Stimulated activated CD4-positive, alpha-beta T cell treated with anti-CD3 and anti-CD28 coated beads, Interleukin-15, amount 100 ng/mL, for 1 hour (primary cell): ENCODE results near the gene MAST3.
A peak's percentile ranks its signal among the peaks of the same experiment; 100 is the strongest.
"Not testable (repeated sequence)": the region's sequence is repeated elsewhere in the genome, so short reads cannot be mapped to it uniquely, and the experiment has no call there.

Experiments used
- DNase-seq, 2 donors: peaks; one replicate each; pipeline ENCODE4 v3.0.0-alpha.2; 2020; ENCODE audit warnings: low read depth in 1 of 2, low spot score in 1 of 2

MAST3 gene

DNA sequence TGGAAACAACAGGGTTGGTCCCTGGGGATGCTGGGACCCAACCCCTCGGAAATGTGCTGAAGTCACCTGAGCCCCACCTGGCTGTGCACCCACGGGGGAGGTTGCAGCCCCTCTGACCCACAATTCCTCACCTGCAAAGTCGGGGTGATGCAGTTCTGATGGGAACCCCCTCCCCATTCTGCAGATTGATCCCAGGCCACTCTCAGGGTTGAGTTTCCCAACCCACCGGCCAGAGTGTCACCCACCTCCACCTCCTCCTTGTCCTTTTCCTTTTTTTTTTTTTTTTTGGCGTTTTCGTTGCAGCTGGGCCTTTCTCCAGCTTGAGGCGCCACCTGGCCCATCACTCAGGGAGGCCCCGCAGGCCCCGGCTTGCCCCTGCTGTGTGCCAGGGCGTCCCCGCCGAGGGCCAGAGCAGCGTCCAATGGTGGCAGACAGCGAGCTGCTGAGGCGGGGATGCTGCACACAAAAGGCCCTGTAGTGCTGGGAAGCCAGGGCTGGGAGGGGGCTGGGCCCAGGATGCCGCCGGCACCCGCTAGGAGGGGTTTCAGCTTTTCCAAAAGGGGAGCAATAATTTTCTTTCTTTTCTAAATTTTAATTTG is 60.0 kb downstream of the MAST3 start:
- DNase-seq: no peak

DNA sequence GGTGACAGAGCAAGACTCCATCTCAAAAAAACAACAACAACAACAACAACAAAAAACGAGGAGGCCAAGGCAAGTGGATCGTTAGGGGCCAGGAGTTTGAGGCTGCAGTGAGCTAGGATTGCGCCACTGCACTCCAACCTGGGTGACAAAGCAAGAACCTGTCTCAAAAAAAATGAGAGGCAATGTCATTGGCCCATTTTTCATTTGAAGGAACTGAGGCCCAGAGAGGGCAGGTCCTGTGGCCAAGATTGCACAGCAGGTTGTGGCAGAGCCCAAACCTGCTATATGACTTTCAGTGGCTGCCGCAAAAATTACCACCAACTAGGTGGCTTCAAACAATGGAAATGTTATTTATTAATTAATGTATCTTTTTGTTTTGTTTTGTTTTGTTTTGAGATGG is 60.9 kb downstream of the MAST3 start:
- no peak for DNase-seq

DNA sequence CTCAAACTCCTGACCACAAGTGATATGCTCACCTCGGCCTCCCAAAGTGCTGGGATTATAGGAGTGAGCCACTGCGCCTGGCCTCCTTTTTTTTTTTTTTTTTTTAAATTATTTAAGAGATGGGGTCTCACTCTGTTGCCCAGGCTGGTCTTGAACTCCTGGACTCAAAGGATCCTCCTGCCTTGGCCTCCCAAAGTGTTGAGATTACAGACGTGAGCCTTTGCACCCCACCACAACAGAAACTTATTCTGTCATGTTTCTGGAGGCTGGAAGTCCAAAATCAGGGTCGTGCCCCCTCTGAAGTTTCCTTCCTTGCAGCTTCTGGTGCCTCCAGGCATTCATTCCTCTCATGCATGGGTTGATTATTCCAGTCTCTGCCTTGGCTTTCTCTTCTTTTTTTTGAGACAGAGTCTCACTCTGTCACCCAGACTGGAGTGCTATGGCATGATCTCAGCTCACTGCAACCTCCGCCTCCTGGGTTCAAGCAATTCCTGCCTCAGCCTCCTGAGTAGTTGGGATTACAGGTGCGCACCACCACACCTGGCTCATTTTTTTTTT is 61.6 kb downstream of the MAST3 start:
- not testable (repeated sequence) for DNase-seq

DNA sequence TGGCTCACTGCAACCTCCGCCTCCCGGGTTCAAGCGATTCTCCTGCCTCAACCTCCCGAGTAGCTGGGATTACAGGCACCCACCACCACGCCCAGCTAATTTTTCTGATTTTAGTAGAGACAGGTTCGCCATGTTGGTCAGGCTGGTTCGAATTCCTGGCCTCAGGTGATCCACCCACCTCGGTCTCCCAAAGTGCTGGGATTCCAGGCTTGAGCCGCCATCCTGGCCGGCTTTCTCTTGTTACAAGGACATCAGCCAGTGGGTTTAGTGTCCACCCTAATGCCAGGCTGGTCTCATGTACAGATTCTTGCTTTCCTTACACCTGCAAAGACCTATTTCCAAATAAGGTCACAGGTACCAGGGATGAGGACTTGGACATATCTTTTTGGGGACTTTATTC is 62.2 kb downstream of the MAST3 start:
- no peak for DNase-seq

DNA sequence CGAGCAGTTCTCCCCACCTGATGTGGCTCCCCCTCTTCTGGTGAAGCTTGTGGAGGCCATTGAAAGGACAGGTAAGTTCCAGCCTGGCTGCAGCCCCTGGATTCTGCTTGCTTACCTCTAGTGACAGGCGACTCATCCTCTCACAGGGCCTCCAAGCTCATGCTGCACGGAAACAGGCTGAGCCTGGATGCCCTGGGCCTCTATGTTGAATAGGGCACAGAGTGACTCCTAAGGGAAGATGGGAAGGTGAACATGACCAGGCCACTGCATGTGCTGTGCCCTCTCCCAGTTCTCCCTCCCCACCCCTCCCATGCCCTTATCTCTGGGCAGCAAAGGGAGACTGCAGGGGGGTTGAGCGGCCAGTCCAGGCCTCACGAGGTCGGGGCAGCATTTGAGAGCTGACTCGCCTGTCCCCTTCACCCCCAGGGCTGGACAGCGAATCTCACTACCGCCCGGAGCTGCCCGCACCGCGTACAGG is 63.0 kb downstream of the MAST3 start:
- no peak for DNase-seq

DNA sequence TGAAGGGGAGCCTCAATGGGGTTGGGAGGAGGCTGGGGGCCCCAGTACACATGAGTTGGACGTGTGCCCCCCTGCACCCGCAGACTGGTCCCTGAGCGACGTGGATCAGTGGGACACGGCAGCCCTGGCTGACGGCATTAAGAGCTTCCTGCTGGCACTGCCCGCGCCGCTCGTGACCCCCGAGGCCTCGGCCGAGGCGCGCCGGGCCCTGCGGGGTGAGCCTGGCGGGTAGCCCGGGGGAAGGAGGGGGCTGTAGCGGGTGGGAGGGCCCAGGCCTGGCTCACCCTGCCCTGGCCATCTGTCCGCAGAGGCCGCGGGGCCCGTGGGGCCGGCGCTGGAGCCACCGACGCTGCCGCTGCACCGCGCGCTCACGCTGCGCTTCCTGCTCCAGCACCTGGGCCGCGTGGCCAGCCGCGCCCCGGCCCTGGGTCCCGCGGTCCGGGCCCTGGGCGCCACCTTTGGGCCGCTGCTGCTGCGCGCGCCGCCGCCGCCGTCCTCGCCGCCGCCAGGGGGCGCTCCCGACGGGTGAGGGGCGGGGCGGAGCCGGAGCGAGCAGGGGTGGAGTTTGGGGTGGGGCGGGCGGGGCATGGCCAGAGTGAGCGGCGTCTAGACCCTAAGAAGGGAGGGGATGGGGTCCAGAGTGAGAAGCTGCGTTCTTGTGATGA is 63.5 kb downstream of the MAST3 start:
- peak; percentile 77 to 78 for DNase-seq

DNA sequence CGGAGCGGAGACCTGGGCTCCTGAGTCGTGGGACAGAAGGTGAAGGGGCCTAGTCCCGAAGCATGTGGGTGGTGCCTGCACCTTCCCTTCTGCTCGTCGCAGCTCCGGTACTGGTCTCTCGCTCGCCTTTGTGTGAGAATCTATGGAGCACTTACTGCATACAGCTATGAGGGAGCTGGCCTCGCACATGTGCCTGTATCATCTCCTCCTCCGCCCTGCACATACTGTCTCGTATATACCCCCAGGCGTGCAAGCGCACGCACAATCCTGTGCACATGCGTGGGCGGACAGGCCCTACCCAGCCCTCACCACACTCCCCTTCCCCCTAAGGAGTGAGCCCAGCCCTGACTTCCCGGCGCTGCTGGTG is 64.0 kb downstream of the MAST3 start:
- no peak for DNase-seq

DNA sequence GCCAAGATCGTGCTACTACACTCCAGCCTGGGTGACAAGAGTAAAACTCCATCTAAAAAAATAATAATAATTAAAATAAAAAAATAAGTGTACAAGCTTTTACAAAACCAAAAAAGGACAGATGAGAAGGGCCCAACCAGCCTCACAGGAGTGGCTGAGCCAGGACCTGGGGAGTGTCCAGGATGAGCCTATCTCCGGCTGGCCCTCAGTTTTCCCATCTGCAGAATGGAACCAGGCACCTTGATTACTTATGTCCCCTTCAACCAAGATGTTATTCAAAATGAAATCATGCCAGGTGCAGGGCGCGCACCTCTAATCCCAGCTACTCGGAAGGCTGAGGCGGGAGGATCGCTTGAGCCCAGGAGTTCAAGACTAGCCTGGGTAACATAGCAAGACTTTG is 66.5 kb downstream of the MAST3 start:
- no peak for DNase-seq

DNA sequence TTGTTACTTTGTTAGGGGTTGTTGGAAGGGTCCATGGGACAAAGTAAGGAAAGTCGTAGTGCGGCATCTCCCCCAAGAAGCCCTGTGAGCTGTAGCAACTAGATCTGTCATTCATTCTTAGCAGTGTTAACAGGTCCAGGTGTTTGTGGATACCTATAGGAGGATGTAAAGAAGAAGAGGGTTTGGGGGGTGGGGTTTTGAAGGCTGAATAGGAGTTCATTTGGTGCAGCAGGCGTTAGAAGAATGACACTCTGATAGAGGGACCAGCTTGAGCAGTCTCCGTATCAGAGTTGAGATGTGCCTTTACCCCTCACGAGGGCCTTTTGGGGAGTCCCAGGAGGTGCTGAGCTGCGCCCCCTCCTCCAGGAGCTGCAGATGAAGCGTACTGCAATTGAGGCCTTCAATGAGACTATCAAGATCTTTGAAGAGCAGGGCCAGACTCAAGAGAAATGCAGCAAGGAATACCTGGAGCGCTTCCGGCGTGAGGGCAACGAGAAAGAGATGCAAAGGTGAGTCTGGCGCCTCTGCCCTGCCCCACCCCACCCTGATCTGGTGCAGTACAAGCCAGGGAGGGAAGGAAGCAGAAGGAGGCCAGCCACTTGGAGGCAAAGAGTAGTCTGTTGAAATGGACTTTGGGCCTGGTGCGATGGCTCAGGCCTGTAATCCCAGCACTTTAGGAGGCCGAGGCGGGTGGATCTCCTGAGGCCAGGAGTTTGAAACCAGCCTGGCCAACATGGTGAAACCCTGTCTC is 68.4 kb downstream of the MAST3 start:
- no peak for DNase-seq

DNA sequence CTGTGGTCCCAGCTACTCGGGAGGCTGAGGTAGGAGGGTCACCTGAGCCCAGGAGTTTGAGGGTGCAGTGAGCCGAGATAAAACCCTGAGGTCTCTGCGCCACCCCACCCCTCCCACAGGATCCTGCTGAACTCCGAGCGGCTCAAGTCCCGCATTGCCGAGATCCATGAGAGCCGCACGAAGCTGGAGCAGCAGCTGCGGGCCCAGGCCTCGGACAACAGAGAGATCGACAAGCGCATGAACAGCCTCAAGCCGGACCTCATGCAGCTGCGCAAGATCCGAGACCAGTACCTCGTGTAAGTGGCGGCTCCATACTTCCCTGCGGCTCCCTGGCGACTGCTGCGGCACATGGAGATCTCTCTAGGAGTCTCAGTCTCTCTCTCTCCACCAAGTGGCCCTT is 69.4 kb downstream of the MAST3 start:
- no peak for DNase-seq

DNA sequence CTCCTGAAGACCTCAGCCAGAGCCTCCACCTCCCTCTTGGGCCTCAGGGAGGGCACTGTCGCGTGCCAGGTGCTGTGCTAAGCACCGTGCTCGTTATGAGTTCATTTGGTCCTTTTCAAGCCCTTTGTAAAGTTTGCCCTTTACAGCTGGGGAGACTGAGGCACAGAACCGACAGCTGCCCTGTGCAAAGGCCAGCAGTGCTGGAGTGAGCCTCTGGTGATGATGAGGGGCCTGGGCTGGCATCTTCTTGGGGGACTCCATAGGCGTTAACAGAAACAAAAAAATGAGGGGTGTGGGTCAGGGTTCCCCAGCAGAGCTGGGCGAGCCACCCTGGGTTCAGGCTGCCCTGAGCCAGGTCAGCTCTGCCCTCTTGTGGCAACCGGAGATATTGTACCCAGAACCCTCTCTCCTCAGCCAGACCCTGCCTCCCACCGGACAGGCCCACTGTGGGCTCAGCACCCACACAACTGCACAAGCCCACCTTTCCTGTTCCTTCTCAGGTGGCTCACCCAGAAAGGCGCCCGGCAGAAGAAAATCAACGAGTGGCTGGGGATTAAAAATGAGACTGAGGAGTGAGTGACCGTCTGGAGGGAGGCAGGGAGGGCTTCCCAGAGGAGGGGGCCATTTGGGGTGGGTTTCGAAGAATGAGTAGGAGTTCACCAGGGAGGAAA is 70.5 kb downstream of the MAST3 start:
- peak in 1 of 2 donors; percentile 27 for DNase-seq

DNA sequence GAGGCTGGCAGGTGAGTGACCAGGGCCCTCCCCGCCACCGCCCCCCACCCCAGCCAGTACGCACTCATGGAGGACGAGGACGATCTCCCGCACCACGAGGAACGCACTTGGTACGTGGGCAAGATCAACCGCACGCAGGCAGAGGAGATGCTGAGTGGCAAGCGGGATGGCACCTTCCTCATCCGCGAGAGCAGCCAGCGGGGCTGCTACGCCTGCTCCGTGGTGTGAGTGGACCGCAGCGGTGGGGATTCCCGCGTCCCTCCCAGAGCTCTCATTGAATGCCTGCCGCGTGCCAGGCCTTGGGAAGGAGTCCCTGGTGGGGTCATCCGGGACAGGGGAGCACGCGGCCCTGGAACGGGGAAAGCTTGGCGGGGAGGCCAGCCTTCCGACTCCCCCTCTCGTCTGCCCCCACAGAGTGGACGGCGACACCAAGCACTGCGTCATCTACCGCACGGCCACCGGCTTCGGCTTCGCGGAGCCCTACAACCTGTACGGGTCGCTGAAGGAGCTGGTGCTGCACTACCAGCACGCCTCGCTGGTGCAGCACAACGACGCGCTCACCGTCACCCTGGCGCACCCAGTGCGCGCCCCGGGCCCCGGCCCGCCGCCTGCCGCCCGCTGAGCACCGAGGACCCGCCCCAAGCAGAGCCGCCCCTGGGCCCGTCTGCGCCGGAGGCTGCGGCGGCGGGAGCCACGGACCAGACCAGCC is 71.2 kb downstream of the MAST3 start:
- DNase-seq: no peak

DNA sequence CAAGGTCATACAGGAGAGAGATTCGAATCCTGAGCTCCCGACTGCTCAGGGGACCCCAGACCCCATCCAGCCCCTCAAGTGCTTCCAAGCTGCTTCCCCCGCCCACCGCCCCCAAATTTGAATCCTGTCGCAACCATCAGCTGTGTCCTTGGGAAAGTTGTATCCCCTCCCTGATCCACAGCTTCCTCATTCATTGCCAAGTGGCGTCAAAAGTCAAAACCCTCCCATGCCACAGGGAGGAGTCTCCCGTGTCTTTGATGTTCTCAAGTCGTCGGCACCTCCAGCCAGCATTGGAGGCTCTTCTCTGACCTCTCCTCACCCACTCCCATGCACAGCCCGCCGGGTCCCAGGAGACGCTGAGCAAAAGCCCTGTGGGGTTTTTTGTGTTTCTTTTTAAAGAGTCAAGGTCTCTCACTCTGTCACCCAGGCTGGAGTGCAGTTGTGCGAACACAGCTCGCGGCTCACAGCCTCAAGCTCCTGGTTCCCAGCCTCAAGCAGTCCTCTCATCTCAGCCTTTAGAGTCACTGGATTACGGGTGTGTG is 73.2 kb downstream of the MAST3 start:
- DNase-seq: no peak

DNA sequence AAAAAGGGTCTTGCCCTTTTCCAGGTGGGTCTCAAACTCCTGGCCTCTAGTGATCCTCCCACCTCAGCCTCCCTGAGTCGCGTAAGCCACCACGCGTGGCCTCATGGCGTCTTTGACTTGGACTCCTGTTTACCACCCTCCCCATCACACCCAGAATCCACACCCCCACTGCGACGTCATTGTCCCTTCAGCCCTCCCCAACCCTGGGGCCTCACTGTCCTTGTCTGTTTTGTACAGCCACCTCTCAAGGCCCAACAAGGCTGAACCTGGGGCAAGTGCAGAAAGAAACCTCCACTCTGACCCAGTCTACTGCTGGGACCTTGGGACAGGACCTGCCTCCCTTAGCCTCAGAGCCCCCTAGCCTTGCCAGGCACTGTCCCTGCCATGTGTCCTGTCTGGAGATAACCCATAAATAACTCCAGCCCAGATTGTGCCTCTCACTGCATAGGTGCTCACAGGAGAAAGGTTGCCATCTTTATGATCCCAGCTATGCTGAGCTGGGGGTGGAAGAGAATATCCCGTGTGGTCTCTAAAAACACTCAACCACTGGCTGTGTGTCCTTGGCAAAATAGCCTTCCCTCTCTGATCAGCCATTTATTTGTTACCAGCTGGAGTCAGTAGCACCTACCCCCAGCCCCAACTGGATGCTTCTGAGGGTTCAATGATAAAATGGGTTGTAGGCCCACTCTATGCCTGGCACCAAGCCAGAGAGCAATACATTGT is 74.2 kb downstream of the MAST3 start:
- DNase-seq: no peak

DNA sequence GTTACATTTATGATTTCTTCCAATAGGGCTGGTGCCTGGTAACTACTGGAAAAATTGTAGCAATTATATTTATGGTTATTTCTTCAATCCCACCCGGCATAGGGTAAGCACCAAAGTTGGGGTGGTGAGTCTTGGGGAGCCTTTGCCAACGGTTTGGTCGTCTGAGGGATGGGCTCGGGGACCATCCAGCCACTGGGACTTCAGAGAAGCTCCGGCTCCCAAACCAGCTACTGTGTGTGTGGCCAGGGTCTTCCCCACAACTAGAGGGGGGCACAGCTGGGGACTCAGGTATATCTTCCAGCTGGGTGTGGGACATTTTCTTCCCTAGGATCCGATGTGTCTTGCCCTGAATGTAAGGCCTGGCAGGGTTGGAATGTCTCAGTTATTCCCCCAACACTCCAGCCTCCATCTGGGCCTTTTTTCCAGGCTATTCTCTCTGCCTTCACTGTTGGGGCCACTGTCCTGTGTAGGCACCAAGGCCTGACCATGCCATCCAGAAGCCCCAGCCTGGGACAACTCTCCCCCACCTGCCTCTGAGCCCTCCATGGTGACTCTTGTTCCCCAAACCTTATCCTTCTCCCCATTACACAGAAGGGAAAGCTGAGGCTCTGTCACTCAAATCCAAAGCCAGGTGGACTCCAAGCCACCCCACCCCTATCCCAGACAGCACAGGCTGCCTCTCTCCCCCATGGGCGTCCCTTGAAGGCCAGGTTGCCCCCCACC is 74.9 kb downstream of the MAST3 start:
- no peak for DNase-seq

DNA sequence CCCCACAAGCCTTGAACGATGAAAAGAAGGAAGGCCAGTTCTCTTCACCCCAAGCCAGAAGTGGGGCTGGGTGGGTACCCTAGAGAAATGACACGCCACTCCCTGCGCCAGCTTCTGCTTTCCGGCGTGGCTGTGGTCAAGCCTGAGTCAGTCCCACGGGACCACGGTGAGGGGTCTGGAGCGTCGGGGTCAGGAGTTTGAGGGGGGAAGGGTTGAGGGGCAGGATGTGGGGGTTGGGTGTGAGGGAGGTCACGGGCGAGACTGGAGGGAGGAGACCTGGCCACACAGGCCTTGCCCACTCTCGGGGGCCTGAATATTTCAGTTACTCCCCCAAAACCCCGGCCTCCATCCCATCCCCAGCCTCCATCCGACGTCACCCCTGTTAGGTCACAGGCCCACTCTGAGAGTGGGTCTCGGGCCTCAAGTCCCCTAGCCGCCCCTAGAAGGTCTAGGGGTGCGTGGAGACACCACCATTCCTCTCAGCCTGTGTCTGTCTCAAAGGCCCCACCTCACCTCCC is 75.5 kb downstream of the MAST3 start:
- no peak for DNase-seq

DNA sequence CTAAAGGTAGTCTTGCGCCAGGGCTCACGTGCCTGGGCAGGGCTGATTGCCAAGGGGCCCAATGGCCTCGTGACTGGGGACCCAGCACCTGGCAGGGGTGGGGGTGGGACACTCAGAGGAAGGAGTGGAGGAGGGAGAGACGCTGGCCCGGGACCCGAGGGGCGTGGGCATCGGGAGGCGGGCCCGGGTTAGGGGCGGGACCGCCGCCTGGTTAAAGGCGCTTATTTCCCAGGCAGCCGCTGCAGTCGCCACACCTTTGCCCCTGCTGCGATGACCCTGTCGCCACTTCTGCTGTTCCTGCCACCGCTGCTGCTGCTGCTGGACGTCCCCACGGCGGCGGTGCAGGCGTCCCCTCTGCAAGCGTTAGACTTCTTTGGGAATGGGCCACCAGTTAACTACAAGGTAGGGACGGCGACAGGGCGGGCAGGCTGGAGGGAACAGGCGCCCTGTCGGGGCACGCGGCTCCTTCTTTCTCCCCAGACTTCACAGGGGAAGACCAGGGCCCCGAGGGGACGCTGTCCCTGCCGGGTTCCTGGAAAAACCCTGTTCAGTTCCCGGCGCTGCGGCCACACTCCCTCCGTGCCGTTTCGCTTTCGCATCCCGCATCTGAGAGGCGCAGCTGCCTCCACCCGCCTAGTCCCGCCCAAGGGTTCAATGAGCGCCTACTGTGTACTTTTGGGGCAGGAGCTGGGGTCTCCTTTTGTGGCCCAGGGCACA is 76.2 kb downstream of the MAST3 start, which contains the start of gene IFI30:
Gene IFI30, plus strand, starts transcription at position 242 of the 717 bp plus-strand sequence. Its CDS starts 29 bp downstream, at position 271.
- DNase-seq: peak in 1 of 2 donors; percentile 52

DNA sequence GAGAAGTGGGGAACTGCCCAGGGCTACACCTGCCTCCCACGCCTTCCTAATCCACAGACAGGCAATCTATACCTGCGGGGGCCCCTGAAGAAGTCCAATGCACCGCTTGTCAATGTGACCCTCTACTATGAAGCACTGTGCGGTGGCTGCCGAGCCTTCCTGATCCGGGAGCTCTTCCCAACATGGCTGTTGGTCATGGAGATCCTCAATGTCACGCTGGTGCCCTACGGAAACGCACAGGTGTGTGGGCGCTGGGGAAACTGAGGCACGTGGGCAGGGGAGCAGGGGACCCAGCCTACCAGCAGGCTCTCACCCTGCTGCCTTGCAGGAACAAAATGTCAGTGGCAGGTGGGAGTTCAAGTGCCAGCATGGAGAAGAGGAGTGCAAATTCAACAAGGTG is 77.4 kb downstream of the MAST3 start:
- no peak for DNase-seq
